Measurements from ENCODE around the gene ESF1.

Gene ESF1

DNA sequence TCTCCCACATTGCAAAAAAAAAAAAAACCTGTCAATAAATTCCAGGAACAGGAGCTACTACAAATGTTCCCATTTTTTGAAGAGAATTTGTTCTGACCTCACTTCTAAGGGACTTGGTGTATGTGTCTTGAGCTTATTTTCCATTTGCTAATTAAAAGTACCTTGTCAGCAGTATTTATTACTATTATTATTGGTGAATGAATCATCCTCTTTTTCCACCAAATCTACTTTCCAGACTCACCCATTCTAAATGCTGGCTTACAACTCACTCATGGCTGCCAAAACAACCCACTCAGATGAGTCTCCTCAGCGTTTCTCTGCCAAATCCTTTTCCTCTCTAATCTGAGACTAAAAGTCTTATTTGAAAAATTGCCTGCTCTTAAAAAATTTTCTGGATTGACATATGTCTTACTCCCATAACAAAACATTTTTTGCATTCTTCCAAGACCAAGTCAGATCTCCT, 112.8 kb downstream of the ESF1 start:
- DNase-seq: no peak

DNA sequence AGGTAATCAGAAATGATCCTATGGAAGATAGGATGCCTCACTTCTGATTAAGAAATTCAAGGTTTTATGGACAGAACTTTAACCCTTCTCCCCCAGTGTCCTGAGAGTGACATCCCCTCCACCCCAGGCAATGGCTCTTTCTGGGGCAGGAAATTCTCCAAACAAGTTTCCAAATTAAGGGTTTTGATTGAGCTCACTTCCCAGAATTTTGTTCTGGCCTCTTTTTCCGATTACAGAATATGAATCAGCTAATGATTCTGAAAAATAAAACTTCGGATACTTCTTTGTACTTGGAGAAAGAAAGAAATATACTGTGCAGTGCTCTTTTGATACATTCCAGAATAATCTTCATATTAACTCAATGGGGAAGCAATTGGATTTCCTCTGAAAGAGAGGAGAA, 113.2 kb downstream of the ESF1 start:
- no peak for DNase-seq

DNA sequence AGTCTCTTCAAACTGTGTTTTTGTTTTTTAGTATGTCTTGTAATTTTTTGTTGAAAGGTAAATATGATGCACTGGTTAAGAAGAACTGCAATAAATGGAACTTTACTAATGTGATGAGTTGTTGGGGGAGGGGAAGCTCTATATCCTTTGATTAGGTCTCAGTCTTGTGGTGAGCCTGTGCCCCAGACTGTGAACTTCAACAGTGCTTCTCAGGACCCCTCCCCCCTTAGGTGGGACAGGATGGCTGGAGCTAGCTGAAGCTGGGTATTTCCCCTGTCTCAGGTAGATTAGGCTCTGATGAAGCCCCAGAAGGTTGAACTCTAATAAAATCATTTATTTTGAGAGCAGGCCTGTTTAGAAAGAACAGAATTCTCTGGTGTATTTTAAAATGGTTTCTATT, 114.6 kb downstream of the ESF1 start:
- DNase-seq: no peak

DNA sequence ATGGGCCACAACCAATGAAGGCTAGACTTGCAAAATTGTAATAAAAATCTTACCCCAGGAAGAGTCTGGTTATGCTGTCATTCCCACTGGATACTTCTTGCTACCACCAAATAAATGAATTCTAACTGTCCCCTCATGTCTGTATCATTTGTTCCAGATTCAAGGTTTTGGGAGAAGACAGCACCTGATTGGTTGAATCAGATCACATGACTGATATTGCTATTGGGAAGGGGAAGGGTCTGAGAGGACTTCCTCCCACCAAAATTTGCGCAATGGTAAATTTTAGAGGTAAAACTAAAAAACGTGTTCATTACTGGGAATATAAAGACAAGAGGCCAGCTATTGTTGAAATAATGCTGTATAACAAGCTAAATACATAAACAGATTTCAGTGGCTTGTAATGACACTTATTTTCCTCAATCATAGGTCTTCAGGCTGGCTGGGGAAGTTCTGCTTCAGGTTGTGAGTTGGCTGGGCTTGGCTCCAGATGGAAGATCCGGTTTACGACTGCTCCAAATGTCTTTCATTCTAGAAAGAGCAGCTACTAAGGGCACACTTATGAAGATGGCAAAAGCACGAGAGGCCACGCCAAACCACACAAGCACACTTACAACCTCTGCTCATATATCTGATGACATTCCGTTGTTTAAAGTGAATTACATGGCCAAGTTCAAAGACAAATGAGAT, 118.9 kb downstream of the ESF1 start:
- no peak for DNase-seq
